ENCODE results near the gene CNTN5. TPM values are rescaled to one million over a fixed set of nuclear protein-coding genes. Genes with fewer than 3 reads are reported as not detected.

CNTN5 gene
- total RNA-seq, 1 experiment from 2014 or later = not detected

- no peak overlapping the region for H3K4ac ChIP-seq (ENCODE audit: low read depth, low read length)
- H3K56ac ChIP-seq (ENCODE audit: insufficient read length, low read depth, low read length) = no peak overlapping the region
- Mint-ChIP-seq H3K4me3 (no peak overlapping the region), H3K4me1 (peaks cover 0 to 9% of the 10 kb centered on the region in 2 experiments; a peak in 3 of 4 replicates), H3K27me3 (ENCODE audit: low read depth) (peaks cover 1% of the 10 kb centered on the region; the same call in 1 of the 2 replicates), H3K36me3 (ENCODE audit: insufficient read depth in 1 of 3, low read depth in 3 of 3) (no peaks in the 10 kb centered on the region), H3K27ac (no peak overlapping the region), H3K9me3 (no peaks in the 10 kb centered on the region; a peak in 1 of 5 replicates)
- no peak overlapping the region for H4K91ac ChIP-seq (ENCODE audit: insufficient read length, low read depth, low read length)
- H2BK15ac ChIP-seq (ENCODE audit: low read depth, low read length) = no peak overlapping the region
- no peak overlapping the region for H2BK20ac ChIP-seq (ENCODE audit: low read depth, low read length, poor library complexity, severe bottlenecking)
- no peaks in the 10 kb centered on the region for H4K20me1 ChIP-seq (ENCODE audit: control insufficient read depth, insufficient read depth, insufficient read length)
- no peak overlapping the region for H2AFZ ChIP-seq (ENCODE audit: low read length)
- H3K14ac ChIP-seq (ENCODE audit: insufficient read depth, low read length) = no peak overlapping the region
- H3K23ac ChIP-seq (ENCODE audit: insufficient read length, low read depth, low read length) = no peak overlapping the region
- H3T11ph ChIP-seq (ENCODE audit: low read length) = no peak overlapping the region
- no peaks in the 10 kb centered on the region for H3K27me3 ChIP-seq (ENCODE audit: insufficient read depth, low read length)
- no peak overlapping the region for H3K27ac ChIP-seq (ENCODE audit: insufficient read length, low read depth, low read length)
- H2AK5ac ChIP-seq (ENCODE audit: insufficient read length, low read length) = no peak overlapping the region
- no peak overlapping the region for H2BK12ac ChIP-seq (ENCODE audit: insufficient read length, low read depth, low read length)
- no peaks in the 10 kb centered on the region for H3K9me3 ChIP-seq (ENCODE audit: control insufficient read depth, low read depth, low read length)
- H2BK5ac ChIP-seq (ENCODE audit: insufficient read length, low read length) = no peak overlapping the region
- no peak overlapping the region for H3K4me2 ChIP-seq (ENCODE audit: insufficient read depth, insufficient read length, low read length)
- TF ChIP-seq CTCF (conservative IDR thresholded peaks at IDR 0.05) = no peak
- WGBS (ENCODE audit: extremely low coverage, insufficient read length, low lambda C conversion rate) = no CpG with 5 or more reads among the region's 6 CpGs
- no peak overlapping the region for H2BK120ac ChIP-seq (ENCODE audit: low read depth, low read length, poor library complexity, severe bottlenecking)
- H3K23me2 ChIP-seq (ENCODE audit: insufficient read length, low read depth, low read length, poor library complexity, severe bottlenecking) = no peaks in the 10 kb centered on the region
- H3K9ac ChIP-seq (ENCODE audit: extremely low read depth, insufficient read length, low read length) = no peak overlapping the region
- H3K79me2 ChIP-seq (ENCODE audit: insufficient read depth, low read length) = no peaks in the 10 kb centered on the region
- H3K79me1 ChIP-seq (ENCODE audit: insufficient read depth, low read depth, low read length, poor library complexity, severe bottlenecking) = no peaks in the 10 kb centered on the region
- no peaks in the 10 kb centered on the region for H3K4me1 ChIP-seq (ENCODE audit: insufficient read depth, low read length)
- no peak overlapping the region for H4K8ac ChIP-seq (replicated peaks; ENCODE audit: insufficient read length, low read depth, low read length)
- no peak for DNase-seq
- H4K5ac ChIP-seq (ENCODE audit: insufficient read length, low read depth, low read length) = no peak overlapping the region
- no peak overlapping the region for H3K18ac ChIP-seq (ENCODE audit: insufficient read length, low read depth, low read length)
Observed at GRCh38 chr11:99812516-99812915, 791.8 kb downstream of the CNTN5 start.
